Measurements from ENCODE around the gene GRHPR. TPM values are rescaled to one million over a fixed set of nuclear protein-coding genes. Genes with fewer than 3 reads are reported as not detected.

Gene GRHPR
- total and polyA plus RNA-seq, 10 of the 15 experiments (the other 5 are each of a cell fraction or from before 2014, with no cell fraction given) = 52.4 to 194 (median 126) TPM

DNA sequence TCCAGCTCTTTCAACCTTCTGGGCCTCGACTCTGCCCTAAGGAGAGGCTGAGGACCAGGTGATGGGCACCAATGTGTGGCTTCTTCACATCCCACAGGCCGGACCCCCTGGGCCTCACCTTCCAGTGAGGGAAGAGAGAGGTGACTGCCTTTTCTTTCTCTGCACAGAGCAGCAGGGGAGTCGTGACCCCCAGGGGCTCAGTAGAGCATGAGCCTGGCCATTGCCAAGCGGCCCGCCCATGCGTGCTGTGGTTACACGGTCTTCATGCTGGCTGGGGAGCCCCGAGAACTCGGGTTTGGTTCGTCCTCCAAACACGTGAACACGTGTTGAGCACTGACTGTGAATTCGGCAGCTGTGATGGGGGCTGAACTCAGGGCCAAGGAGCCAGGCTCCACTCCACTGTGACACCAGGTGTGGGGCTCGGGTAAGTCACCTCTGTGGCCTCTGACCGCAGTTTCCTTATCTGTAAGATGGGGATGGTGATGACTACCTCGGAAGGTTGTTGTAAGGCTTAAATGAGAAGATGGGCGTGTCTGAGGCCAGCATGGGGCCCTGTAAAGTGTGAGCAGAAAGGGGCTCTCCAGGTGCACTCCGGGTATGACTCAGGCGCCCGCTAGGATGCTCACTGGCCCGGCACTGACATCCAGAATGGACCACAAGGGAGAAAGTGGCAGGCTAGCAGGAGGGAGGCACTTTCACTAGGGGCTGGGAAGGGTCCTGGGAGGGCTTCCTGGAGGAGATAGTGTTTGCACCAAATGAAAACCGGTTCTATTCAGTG is 13.4 kb upstream of the GRHPR start (continued):
- peak; percentile 69 for TF ChIP-seq USF1 (IDR thresholded peaks at IDR 0.05; ENCODE audit: borderline replicate concordance, extremely low read length, insufficient read depth, low read depth, low read length)
- TF ChIP-seq BHLHE40 (IDR thresholded peaks at IDR 0.05; ENCODE audit: borderline replicate concordance in 1 of 2, low read depth in 2 of 2, low read length in 1 of 2) = peak; percentile 100
- TF ChIP-seq SP1 (IDR thresholded peaks at IDR 0.05; ENCODE audit: low read depth, low read length) = peak; percentile 67
- TF ChIP-seq, protein P1, sequence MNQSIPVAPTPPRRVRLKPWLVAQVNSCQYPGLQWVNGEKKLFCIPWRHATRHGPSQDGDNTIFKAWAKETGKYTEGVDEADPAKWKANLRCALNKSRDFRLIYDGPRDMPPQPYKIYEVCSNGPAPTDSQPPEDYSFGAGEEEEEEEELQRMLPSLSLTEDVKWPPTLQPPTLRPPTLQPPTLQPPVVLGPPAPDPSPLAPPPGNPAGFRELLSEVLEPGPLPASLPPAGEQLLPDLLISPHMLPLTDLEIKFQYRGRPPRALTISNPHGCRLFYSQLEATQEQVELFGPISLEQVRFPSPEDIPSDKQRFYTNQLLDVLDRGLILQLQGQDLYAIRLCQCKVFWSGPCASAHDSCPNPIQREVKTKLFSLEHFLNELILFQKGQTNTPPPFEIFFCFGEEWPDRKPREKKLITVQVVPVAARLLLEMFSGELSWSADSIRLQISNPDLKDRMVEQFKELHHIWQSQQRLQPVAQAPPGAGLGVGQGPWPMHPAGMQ (IDR thresholded peaks at IDR 0.05; ENCODE audit: borderline replicate concordance) = 0 out of 2 replicates have a peak, but pooled peaks have one; percentile 35
- TF ChIP-seq NBN (IDR thresholded peaks at IDR 0.05) = peak; percentile 99
- no peak for TF ChIP-seq HDGF (IDR thresholded peaks at IDR 0.05)
- TF ChIP-seq KLF5 (IDR thresholded peaks at IDR 0.05; ENCODE audit: partially characterized antibody) = peak; percentile 96
- peak; percentile 52; the same call in 1 of the 2 replicates for TF ChIP-seq SMARCA5 (IDR thresholded peaks at IDR 0.05)
- TF ChIP-seq, protein P2, sequence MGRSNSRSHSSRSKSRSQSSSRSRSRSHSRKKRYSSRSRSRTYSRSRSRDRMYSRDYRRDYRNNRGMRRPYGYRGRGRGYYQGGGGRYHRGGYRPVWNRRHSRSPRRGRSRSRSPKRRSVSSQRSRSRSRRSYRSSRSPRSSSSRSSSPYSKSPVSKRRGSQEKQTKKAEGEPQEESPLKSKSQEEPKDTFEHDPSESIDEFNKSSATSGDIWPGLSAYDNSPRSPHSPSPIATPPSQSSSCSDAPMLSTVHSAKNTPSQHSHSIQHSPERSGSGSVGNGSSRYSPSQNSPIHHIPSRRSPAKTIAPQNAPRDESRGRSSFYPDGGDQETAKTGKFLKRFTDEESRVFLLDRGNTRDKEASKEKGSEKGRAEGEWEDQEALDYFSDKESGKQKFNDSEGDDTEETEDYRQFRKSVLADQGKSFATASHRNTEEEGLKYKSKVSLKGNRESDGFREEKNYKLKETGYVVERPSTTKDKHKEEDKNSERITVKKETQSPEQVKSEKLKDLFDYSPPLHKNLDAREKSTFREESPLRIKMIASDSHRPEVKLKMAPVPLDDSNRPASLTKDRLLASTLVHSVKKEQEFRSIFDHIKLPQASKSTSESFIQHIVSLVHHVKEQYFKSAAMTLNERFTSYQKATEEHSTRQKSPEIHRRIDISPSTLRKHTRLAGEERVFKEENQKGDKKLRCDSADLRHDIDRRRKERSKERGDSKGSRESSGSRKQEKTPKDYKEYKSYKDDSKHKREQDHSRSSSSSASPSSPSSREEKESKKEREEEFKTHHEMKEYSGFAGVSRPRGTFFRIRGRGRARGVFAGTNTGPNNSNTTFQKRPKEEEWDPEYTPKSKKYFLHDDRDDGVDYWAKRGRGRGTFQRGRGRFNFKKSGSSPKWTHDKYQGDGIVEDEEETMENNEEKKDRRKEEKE (IDR thresholded peaks at IDR 0.05) = no peak; the same call in 1 of the 2 replicates
- no peak for TF ChIP-seq EZH2 (IDR thresholded peaks at IDR 0.05; ENCODE audit: borderline replicate concordance, control insufficient read depth, low read depth, low read length)
- TF ChIP-seq RAD51 (IDR thresholded peaks at IDR 0.05) = peak; percentile 88
- TF ChIP-seq, protein P3, sequence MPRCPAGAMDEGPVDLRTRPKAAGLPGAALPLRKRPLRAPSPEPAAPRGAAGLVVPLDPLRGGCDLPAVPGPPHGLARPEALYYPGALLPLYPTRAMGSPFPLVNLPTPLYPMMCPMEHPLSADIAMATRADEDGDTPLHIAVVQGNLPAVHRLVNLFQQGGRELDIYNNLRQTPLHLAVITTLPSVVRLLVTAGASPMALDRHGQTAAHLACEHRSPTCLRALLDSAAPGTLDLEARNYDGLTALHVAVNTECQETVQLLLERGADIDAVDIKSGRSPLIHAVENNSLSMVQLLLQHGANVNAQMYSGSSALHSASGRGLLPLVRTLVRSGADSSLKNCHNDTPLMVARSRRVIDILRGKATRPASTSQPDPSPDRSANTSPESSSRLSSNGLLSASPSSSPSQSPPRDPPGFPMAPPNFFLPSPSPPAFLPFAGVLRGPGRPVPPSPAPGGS (IDR thresholded peaks at IDR 0.05; ENCODE audit: borderline replicate concordance, insufficient read depth, low read depth, low read length, poor library complexity, severe bottlenecking) = peak; percentile 32
- TF ChIP-seq SKIL (IDR thresholded peaks at IDR 0.05; ENCODE audit: low read depth, poor library complexity, severe bottlenecking) = peak; percentile 99
- peak; percentile 99 for TF ChIP-seq ESRRA (IDR thresholded peaks at IDR 0.05; ENCODE audit: low read length)
- TF ChIP-seq TBL1XR1 (IDR thresholded peaks at IDR 0.05; ENCODE audit: low read depth, low read length) = peak; percentile 99
- no peak for TF ChIP-seq MTA3 (IDR thresholded peaks at IDR 0.05; ENCODE audit: borderline replicate concordance, low read length)
- peak; percentile 84 for TF ChIP-seq SMAD1 (IDR thresholded peaks at IDR 0.05; ENCODE audit: low read depth, partially characterized antibody)
- 0 out of 2 replicates have a peak, but pooled peaks have one; percentile 15 for TF ChIP-seq NFYB (IDR thresholded peaks at IDR 0.05; ENCODE audit: insufficient read depth, low read depth, low read length)
- TF ChIP-seq POU2F2 (IDR thresholded peaks at IDR 0.05; ENCODE audit: borderline replicate concordance, low read depth, low read length) = peak; percentile 91
- TF ChIP-seq TCF3 (IDR thresholded peaks at IDR 0.05; ENCODE audit: borderline replicate concordance, insufficient read depth, low read depth, low read length) = peak; percentile 99

Data from GM12878 (cell line).